Neural cell (in vitro differentiated cells): ENCODE results near the gene NCKAP1.

Experiments used
- CTCF ChIP-seq: fragments of 450-650 bp; IDR thresholded peaks from 2 replicates; pipeline ENCODE4 v1.5.1; 2014; ENCODE audit warnings: antibody characterized with exemption, mild to moderate bottlenecking, moderate library complexity; ENCODE audit not compliant: poor library complexity, severe bottlenecking
- EP300 ChIP-seq: fragments of 450-650 bp; conservative IDR thresholded peaks from 2 replicates; pipeline ENCODE4 v1.6.1; 2014; ENCODE audit warnings: antibody characterized with exemption, mild to moderate bottlenecking, moderate library complexity; ENCODE audit not compliant: poor library complexity, severe bottlenecking
- EZH2 ChIP-seq: fragments of 200-600, 300-800 bp; shearing (Covaris generic), sonication (generic); IDR thresholded peaks from 2 replicates; pipeline ENCODE4 v1.6.1; 2014; ENCODE audit warnings: antibody characterized with exemption, low read length, borderline replicate concordance, mild to moderate bottlenecking; ENCODE audit not compliant: insufficient read depth, poor library complexity, severe bottlenecking
- POLR2AphosphoS5 ChIP-seq: IDR thresholded peaks from 2 replicates; pipeline ENCODE4 v1.6.1; 2012
- RAD21 ChIP-seq: fragments of 450-650 bp; conservative IDR thresholded peaks from 2 replicates; pipeline ENCODE4 v1.6.1; 2014; ENCODE audit warnings: antibody characterized with exemption, mild to moderate bottlenecking, moderate library complexity
- TAF1 ChIP-seq: IDR thresholded peaks from 2 replicates; pipeline ENCODE4 v1.6.1; 2012; ENCODE audit warnings: low read depth

- TF ChIP-seq POLR2AphosphoS5 (no peak), CTCF (no peak), TAF1 (no peak), RAD21 (no peak), EZH2 (no peak), EP300 (no peak)
These were observed 97.0 kb downstream of the NCKAP1 start for GRCh38 chr2:182941121-182941722.
